ES-I3 (cell line): ENCODE data around the gene NKX6-2.
"Not testable (repeated sequence)": the region's sequence is repeated elsewhere in the genome, so short reads cannot be mapped to it uniquely, and the experiment has no call there.

Source experiments
- H3K36me3 ChIP-seq: 2 replicates; pipeline ENCODE4 v1.6.1; 2013; ENCODE audit warnings: mild to moderate bottlenecking, low read length, control low read depth, moderate library complexity; ENCODE audit not compliant: insufficient read depth
- H3K4me1 ChIP-seq: 2 replicates; pipeline ENCODE4 v1.6.1; 2013; ENCODE audit warnings: mild to moderate bottlenecking, control low read depth, low read length; ENCODE audit not compliant: insufficient read depth
- H3K9ac ChIP-seq: 2 replicates; pipeline ENCODE4 v1.6.1; 2013; ENCODE audit warnings: low read depth, mild to moderate bottlenecking, low read length, moderate library complexity
- H3K9me3 ChIP-seq: 2 replicates; pipeline ENCODE4 v1.6.1; 2013; ENCODE audit warnings: mild to moderate bottlenecking, low read length, moderate library complexity; ENCODE audit not compliant: control insufficient read depth, insufficient read depth

NKX6-2 gene

GRCh38 chr10:132793871-132794849, 8.2 kb upstream of the NKX6-2 start:
- H3K4me1 ChIP-seq: no peaks in the 10 kb centered on the region
- H3K9me3 ChIP-seq: no peaks in the 10 kb centered on the region
- H3K9ac ChIP-seq: no peak overlapping the region
- H3K36me3 ChIP-seq: no peaks in the 10 kb centered on the region

GRCh38 chr10:132793213-132793612, 7.3 kb upstream of the NKX6-2 start:
- no peak overlapping the region for H3K9ac ChIP-seq
- H3K4me1 ChIP-seq: no peaks in the 10 kb centered on the region
- H3K9me3 ChIP-seq: no peaks in the 10 kb centered on the region
- no peaks in the 10 kb centered on the region for H3K36me3 ChIP-seq

- Histone ChIP-seq H3K4me1 (no peaks in the 10 kb centered on the region), H3K9ac (no peak overlapping the region), H3K9me3 (no peaks in the 10 kb centered on the region), H3K36me3 (no peaks in the 10 kb centered on the region)
Measured at GRCh38 chr10:132792796-132793195, 6.8 kb upstream of the NKX6-2 start.

DNA sequence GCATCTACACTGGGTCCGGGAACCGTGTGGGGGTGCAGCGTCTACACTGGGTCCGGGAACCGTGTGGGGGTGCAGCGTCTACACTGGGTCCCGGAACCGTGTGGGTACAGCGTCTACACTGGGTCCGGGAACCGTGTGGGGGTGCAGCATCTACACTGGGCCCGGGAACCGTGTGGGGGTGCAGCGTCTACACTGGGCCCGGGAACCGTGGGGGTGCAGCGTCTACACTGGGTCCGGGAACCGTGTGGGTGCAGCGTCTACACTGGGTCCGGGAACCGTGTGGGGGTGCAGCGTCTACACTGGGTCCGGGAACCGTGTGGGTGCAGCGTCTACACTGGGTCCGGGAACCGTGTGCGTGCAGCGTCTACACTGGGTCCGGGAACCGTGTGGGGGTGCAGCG, 6.2 kb upstream of the NKX6-2 start:
- H3K4me1 ChIP-seq, H3K36me3 ChIP-seq, H3K9ac ChIP-seq, H3K9me3 ChIP-seq: not testable (repeated sequence)

DNA sequence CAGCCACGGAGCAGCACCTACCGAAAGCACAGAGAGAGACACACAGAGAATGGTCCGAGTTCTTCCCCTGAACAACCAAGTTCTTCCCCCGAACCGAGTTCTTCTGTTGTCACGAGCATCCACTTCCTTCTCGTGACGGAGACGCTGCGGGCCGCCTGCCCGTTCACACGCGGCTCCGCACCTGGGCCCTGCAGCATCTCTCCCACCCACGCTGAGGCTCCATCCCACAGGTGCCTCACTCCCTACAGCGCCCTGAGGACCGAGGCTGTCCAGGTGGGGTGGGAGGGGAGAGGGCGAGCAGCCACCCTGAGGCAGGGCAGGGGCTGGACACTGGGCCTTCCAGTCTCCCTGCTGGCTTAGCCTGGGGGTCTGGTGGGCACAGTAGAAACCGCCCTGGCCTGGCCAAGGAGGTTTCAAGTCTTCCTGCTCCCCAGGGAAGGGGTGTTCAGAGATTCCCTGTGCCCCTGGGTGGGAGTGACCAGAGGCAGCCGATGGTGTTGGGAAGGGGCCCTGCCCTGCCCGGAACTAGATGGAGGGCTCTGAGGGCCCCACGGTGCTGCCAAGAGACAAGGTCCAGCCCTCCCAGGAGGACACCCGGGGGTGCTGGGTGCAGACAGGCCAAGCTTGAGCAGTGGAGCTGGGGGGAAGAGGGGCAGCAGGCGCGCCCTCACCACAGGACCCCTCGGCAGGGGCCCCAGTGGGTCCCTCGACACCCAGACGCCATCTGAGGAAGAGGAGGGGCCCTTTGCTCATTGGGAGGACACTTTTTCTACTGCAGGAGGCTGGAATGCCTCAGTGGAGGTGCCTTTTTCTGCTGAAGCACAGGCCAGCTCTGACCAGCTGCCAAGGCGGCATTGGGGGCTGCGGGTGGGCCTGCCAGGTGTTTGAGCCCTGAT, 5.2 kb upstream of the NKX6-2 start:
- no peaks in the 10 kb centered on the region for H3K4me1 ChIP-seq
- H3K36me3 ChIP-seq: no peaks in the 10 kb centered on the region

GRCh38 chr10:132790470-132790869, 4.5 kb upstream of the NKX6-2 start:
- Histone ChIP-seq H3K36me3 (no peaks in the 10 kb centered on the region), H3K9me3 (no peaks in the 10 kb centered on the region), H3K9ac (no peak overlapping the region), H3K4me1 (no peaks in the 10 kb centered on the region)

More for the DNA sequence above, 5.2 kb upstream of the NKX6-2 start:
- Histone ChIP-seq H3K9ac (no peak overlapping the region), H3K9me3 (no peaks in the 10 kb centered on the region)

DNA sequence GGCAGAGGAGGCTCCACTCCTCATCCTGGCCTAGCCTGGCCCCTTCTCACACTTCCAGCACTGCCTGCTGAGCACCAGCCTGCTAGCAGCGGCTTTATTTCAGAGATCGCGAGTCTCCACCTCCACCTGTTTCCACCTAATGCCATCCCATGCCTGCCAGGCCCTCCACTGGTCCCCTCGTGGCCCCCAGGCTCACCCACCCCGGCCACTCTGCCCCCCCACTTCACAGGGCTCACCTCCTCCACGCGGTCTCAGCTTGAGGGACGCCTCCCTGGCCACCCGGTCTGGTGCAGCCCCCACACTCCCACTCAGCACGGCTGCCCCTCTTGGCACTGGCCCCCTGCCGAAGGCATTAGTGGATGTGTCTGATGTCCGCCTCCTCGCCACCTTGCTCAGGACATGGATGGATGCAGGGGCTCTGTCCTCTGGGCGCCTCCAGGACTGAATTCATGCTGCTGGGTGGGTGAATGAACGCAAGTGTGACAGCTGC, 3.8 kb upstream of the NKX6-2 start:
- H3K9ac ChIP-seq: no peak overlapping the region
- H3K4me1 ChIP-seq: no peaks in the 10 kb centered on the region
- H3K36me3 ChIP-seq: no peaks in the 10 kb centered on the region
- no peaks in the 10 kb centered on the region for H3K9me3 ChIP-seq

- no peaks in the 10 kb centered on the region for H3K9me3 ChIP-seq
- no peaks in the 10 kb centered on the region for H3K36me3 ChIP-seq
- H3K9ac ChIP-seq: peak overlapping the region; percentile 44; the same call in 1 of the 2 replicates
- no peaks in the 10 kb centered on the region for H3K4me1 ChIP-seq
Measured at GRCh38 chr10:132788831-132789219, 2.9 kb upstream of the NKX6-2 start.

- H3K36me3 ChIP-seq: no peaks in the 10 kb centered on the region
Measured at GRCh38 chr10:132788180-132788830, 2.4 kb upstream of the NKX6-2 start.

GRCh38 chr10:132787495-132788179, 1.7 kb upstream of the NKX6-2 start:
- H3K9ac ChIP-seq: peak overlapping the region; percentile 44; the same call in 1 of the 2 replicates
- no peaks in the 10 kb centered on the region for H3K9me3 ChIP-seq
- no peaks in the 10 kb centered on the region for H3K36me3 ChIP-seq
- H3K4me1 ChIP-seq: peaks cover 11% of the 10 kb centered on the region

More at GRCh38 chr10:132788180-132788830, 2.4 kb upstream of the NKX6-2 start:
- peak overlapping the region; percentile 44; the same call in 1 of the 2 replicates for H3K9ac ChIP-seq
- H3K4me1 ChIP-seq: peaks cover 4% of the 10 kb centered on the region
- no peaks in the 10 kb centered on the region for H3K9me3 ChIP-seq

- Histone ChIP-seq H3K9ac (peak overlapping the region; percentile 28; the same call in 1 of the 2 replicates), H3K4me1 (peaks cover 11% of the 10 kb centered on the region), H3K36me3 (no peaks in the 10 kb centered on the region), H3K9me3 (no peaks in the 10 kb centered on the region)
Measured at GRCh38 chr10:132786884-132787494, 1.0 kb upstream of the NKX6-2 start.

DNA sequence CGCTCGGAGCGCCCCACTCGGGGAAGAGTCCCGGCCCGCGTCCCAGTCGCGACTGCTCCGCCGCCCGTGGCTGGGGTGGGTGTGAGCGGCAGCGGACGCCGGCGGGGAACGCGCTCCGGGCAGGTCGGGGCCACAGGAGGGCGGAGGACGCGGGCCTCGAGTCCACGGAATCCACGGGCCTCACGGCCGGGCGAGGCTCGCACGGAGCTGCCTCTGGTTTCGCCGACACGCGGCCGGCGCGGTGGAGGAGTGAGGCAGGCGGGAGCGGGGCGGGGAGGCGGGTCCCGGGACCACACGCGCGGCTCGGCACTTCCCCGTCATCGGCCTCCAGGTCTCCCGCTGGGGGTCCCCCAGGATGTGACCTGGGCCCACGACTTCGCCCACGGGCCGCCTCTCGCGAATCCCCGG, 533 bp upstream of the NKX6-2 start:
- H3K36me3 ChIP-seq: no peaks in the 10 kb centered on the region
- peak overlapping the region; percentile 24; the same call in 1 of the 2 replicates for H3K9ac ChIP-seq
- no peaks in the 10 kb centered on the region for H3K9me3 ChIP-seq
- H3K4me1 ChIP-seq: peaks cover 11% of the 10 kb centered on the region
